B cell (primary cell): ENCODE measurements around the gene TRPT1. TPM values are rescaled to one million over a fixed set of nuclear protein-coding genes. Genes with fewer than 3 reads are reported as not detected.
A peak's percentile ranks its signal among the peaks of the same experiment; 100 is the strongest.

ENCODE experiments used
- ATAC-seq: fragments of 200-7000 bp; cut with Tn5 transposase; one replicate; pipeline ENCODE4 v1.10.0; 2021; ENCODE audit warnings: low read depth, mild to moderate bottlenecking, moderate number of reproducible peaks, moderate library complexity
- CTCF ChIA-PET: fragments of 350-600 bp; sonication (Branson Sonifier 250); formaldehyde crosslinking; loops from one replicate; lab custom pipeline; 2021; ENCODE audit warnings: antibody characterized with exemption, inconsistent platforms; lab: Charles Lee
- POLR2A ChIA-PET: fragments of 350-600 bp; sonication (Branson Sonifier 250); formaldehyde crosslinking; loops from one replicate; lab custom pipeline; 2021; ENCODE audit warnings: antibody characterized with exemption; lab: Charles Lee
- DNase-seq: peaks from one replicate; pipeline ENCODE4 v3.0.0; 2013
- H2AFZ ChIP-seq: 2 replicates; pipeline ENCODE4 v1.6.1; 2012; ENCODE audit warnings: mild to moderate bottlenecking, low read depth, low read length; ENCODE audit not compliant: insufficient read depth, poor library complexity, severe bottlenecking
- H3K27ac ChIP-seq, 2 donors: 1 replicate in 1 of 2; 2 replicates in 1 of 2; pipeline ENCODE4 v1.5.1; 2012 to 2013; ENCODE audit warnings: low read length in 2 of 2, mild to moderate bottlenecking in 2 of 2, moderate library complexity in 1 of 2
- H3K27me3 ChIP-seq, 4 experiments: fragments of 200-600 bp in 1 of 4; sonication (generic) in 1 of 4; replicated peaks in 1 of 4; 1 replicate in 2 of 4; 2 replicates in 2 of 4; pipeline versions ENCODE4 v1.6.1 to v1.7.0; 2013 to 2016; ENCODE audit warnings: low read length in 3 of 4, mild to moderate bottlenecking in 2 of 4, mixed read lengths in 1 of 4, moderate library complexity in 1 of 4; ENCODE audit not compliant: insufficient read depth in 4 of 4, control insufficient read depth in 3 of 4; ENCODE audit errors: control extremely low read depth in 1 of 4
- H3K36me3 ChIP-seq, 2 experiments: replicated peaks in 1 of 2; 1 replicate in 1 of 2; 2 replicates in 1 of 2; pipeline versions ENCODE4 v1.6.1 to v1.7.1; 2013; ENCODE audit warnings: low read length in 1 of 2; ENCODE audit not compliant: insufficient read depth in 2 of 2, control insufficient read depth in 1 of 2; ENCODE audit errors: control extremely low read depth in 1 of 2, extremely low read depth in 1 of 2
- H3K4me1 ChIP-seq, 2 donors: fragments of 200-600 bp in 1 of 2; sonication (generic) in 1 of 2; 1 replicate in 1 of 2; 2 replicates in 1 of 2; pipeline versions ENCODE4 v1.5.1 to v1.6.1; 2013 to 2017; ENCODE audit warnings: low read length in 2 of 2; ENCODE audit not compliant: control insufficient read depth in 2 of 2, insufficient read depth in 2 of 2
- H3K4me2 ChIP-seq: replicated peaks from 2 replicates; pipeline ENCODE3; 2012; ENCODE audit warnings: mild to moderate bottlenecking, low read depth, low read length; ENCODE audit not compliant: poor library complexity, severe bottlenecking
- H3K4me3 ChIP-seq, 5 experiments: fragments of 200-600 bp in 1 of 5; sonication (generic) in 1 of 5; 1 replicate in 3 of 5; 2 replicates in 2 of 5; pipeline versions ENCODE4 v1.5.1 to v1.7.0; 2011 to 2016; ENCODE audit warnings: low read length in 4 of 5, mild to moderate bottlenecking in 4 of 5, low read depth in 2 of 5, control low read depth in 1 of 5, moderate library complexity in 1 of 5; ENCODE audit not compliant: insufficient read depth in 1 of 5; ENCODE audit errors: control extremely low read depth in 1 of 5, extremely low read depth in 1 of 5
- H3K79me2 ChIP-seq: fragments of 200-600 bp; sonication (generic); one replicate; pipeline ENCODE4 v1.6.0; 2016; ENCODE audit warnings: low read length; ENCODE audit not compliant: control insufficient read depth, insufficient read depth
- H3K9ac ChIP-seq: fragments of 200-600 bp; sonication (generic); 2 replicates; pipeline ENCODE4 v1.6.1; 2017; ENCODE audit warnings: mild to moderate bottlenecking, low read length, moderate library complexity
- H3K9me3 ChIP-seq, 3 donors: one replicate each; pipeline versions ENCODE4 v1.6.1 to v1.7.1; 2013; ENCODE audit warnings: low read length in 2 of 3; ENCODE audit not compliant: control insufficient read depth in 2 of 3, insufficient read depth in 1 of 3; ENCODE audit errors: control extremely low read depth in 1 of 3
- H4K20me1 ChIP-seq: 2 replicates; pipeline ENCODE4 v1.6.0; 2012; ENCODE audit warnings: mild to moderate bottlenecking, low read length; ENCODE audit not compliant: insufficient read depth, control insufficient read depth, poor library complexity, severe bottlenecking
- H3K27ac Mint-ChIP-seq: one replicate; pipeline ENCODE4 v1.8.0; 2021; ENCODE audit warnings: mixed read lengths
- H3K27me3 Mint-ChIP-seq: one replicate; pipeline ENCODE4 v1.8.0; 2021; ENCODE audit warnings: mixed read lengths
- H3K4me1 Mint-ChIP-seq: one replicate; pipeline ENCODE4 v1.8.0; 2021; ENCODE audit warnings: mixed read lengths
- H3K4me3 Mint-ChIP-seq: one replicate; pipeline ENCODE4 v1.8.0; 2021; ENCODE audit warnings: mixed read lengths
- H3K9me3 Mint-ChIP-seq: one replicate; pipeline ENCODE4 v1.8.0; 2022; ENCODE audit warnings: mixed read lengths; ENCODE audit not compliant: insufficient read depth
- CTCF ChIP-seq: fragments of 200-600 bp; IDR thresholded peaks from one replicate; pipeline ENCODE4 v1.8.0; 2022; ENCODE audit warnings: antibody characterized with exemption, mild to moderate bottlenecking
- EZH2 ChIP-seq: IDR thresholded peaks from 2 replicates; pipeline ENCODE4 v1.6.1; 2012; ENCODE audit warnings: borderline replicate concordance, low read depth, mild to moderate bottlenecking, moderate library complexity, low read length; ENCODE audit not compliant: insufficient read depth, poor library complexity, severe bottlenecking
- WGBS: methylation state at CpG from one replicate; pipeline ENCODE4 v1.1.5; 2013; ENCODE audit warnings: missing lambda C conversion rate; ENCODE audit not compliant: insufficient coverage; 5-methylcytosine and 5-hydroxymethylcytosine counted together
- intact Hi-C: fragments of 100-400 bp; cut with micrococcal nuclease; formaldehyde crosslinking; loops from one replicate; pipeline ENCODE4 v1.10.0; 2022
- polyA plus RNA-seq: library from polyadenylated mRNA; depleted of rRNA; stranded (reverse); fragments of >200 nt; gene quantifications from 2 replicates; pipeline ENCODE4 v1.2.3, GENCODE V29; 2012
- total RNA-seq, 2 donors: library from RNA; stranded (reverse); fragments of 120-200 nt in 1 of 2; gene quantifications; 1 replicate in 1 of 2; 2 replicates in 1 of 2; pipeline versions ENCODE4 v1.2.3 to v1.2.4, GENCODE V29; 2013 to 2022

Gene TRPT1
- total and polyA plus RNA-seq, 2 donors (not counting 1 experiment from before 2014, with no cell fraction given) = 59.6 to 145 TPM

- no peak overlapping the region for H3K27ac ChIP-seq
- TF ChIP-seq CTCF = no peak
- no peak for TF ChIP-seq EZH2
- CTCF ChIA-PET = interaction anchor here (0.7 kb wide), 1 partner anchor 90 kb away, joined by 3 read pairs; no protein-coding TSS in a partner anchor
- H4K20me1 ChIP-seq = peaks cover 37% of the 10 kb centered on the region
- POLR2A ChIA-PET = interaction anchor here (1.7 kb wide), 1 partner anchor 14 kb away, joined by 4 read pairs; no protein-coding TSS in a partner anchor
- Mint-ChIP-seq H3K4me1 (peaks cover 53% of the 10 kb centered on the region), H3K27me3 (no peaks in the 10 kb centered on the region), H3K9me3 (no peaks in the 10 kb centered on the region), H3K4me3 (no peak overlapping the region), H3K27ac (peak overlapping the region; percentile 50)
- peaks cover 0 to 34% of the 10 kb centered on the region in 2 experiments for H3K36me3 ChIP-seq
- intact Hi-C loops = no loop called here
- peaks cover 14 to 50% of the 10 kb centered on the region in 2 donors for H3K4me1 ChIP-seq
- H2AFZ ChIP-seq = no peak overlapping the region
- no peak overlapping the region for H3K9ac ChIP-seq
- H3K4me2 ChIP-seq = no peak overlapping the region
- no peaks in the 10 kb centered on the region for H3K9me3 ChIP-seq
- ATAC-seq = no peak
- no peak overlapping the region for H3K4me3 ChIP-seq
- H3K79me2 ChIP-seq = peaks cover 34% of the 10 kb centered on the region
- DNase-seq = no peak
- H3K27me3 ChIP-seq = no peaks in the 10 kb centered on the region
- WGBS = 95% methylated on average over 20 of the region's 30 CpGs
These were observed 14.7 kb downstream of the TRPT1 start for GRCh38 chr11:64211181-64211872.
